ENCODE measurements around the gene ECSIT. TPM values are rescaled to one million over a fixed set of nuclear protein-coding genes. Genes with fewer than 3 reads are reported as not detected.

The ECSIT gene
- total and polyA plus RNA-seq, 2 donors (not counting 1 experiment from before 2014, with no cell fraction given): 45.6 to 63.1 TPM

- WGBS (ENCODE audit: insufficient coverage): 8% methylated on average over 41 of the region's 54 CpGs
- CTCF ChIA-PET: interaction anchor here (0.6 to 2.9 kb wide), 13 partner anchors 13 to 154 kb away, joined by 3 to 22 read pairs (median 5); partner anchors contain the start of gene ELOF1
- Histone ChIP-seq H3K36me3 (replicated peaks in 1 of 2; ENCODE audit: control extremely low read depth in 1 of 2, control insufficient read depth in 1 of 2, extremely low read depth in 1 of 2, insufficient read depth in 2 of 2, low read length in 1 of 2) (no peaks in the 10 kb centered on the region), H3K4me2 (replicated peaks; ENCODE audit: low read depth, low read length, poor library complexity, severe bottlenecking) (peak overlapping the region; percentile 80), H3K4me3 (ENCODE audit: control extremely low read depth in 1 of 5, extremely low read depth in 1 of 5, insufficient read depth in 1 of 5, low read depth in 2 of 5, low read length in 4 of 5) (peak overlapping the region in 4 of 5 experiments; percentile 17 to 59 (median 39)), H3K27ac (ENCODE audit: low read length in 2 of 2) (peak overlapping the region; percentile 66 to 70), H2AFZ (ENCODE audit: insufficient read depth, low read depth, low read length, poor library complexity, severe bottlenecking) (peak overlapping the region; percentile 84), H3K4me1 (ENCODE audit: control insufficient read depth in 2 of 2, insufficient read depth in 2 of 2, low read length in 2 of 2) (peaks cover 24 to 33% of the 10 kb centered on the region in 2 donors), H3K9ac (ENCODE audit: low read length) (peak overlapping the region; percentile 56), H3K27me3 (replicated peaks in 1 of 4; ENCODE audit: control extremely low read depth in 1 of 4, control insufficient read depth in 3 of 4, insufficient read depth in 4 of 4, low read length in 3 of 4) (peaks cover 0 to 30% (median 12%) of the 10 kb centered on the region in 4 experiments), H3K9me3 (ENCODE audit: control extremely low read depth in 1 of 3, control insufficient read depth in 2 of 3, insufficient read depth in 1 of 3, low read length in 2 of 3) (no peaks in the 10 kb centered on the region), H4K20me1 (ENCODE audit: control insufficient read depth, insufficient read depth, low read length, poor library complexity, severe bottlenecking) (no peaks in the 10 kb centered on the region), H3K79me2 (ENCODE audit: control insufficient read depth, insufficient read depth, low read length) (no peaks in the 10 kb centered on the region)
- H3K4me1 Mint-ChIP-seq: peaks cover 22% of the 10 kb centered on the region
- intact Hi-C loops (cut with micrococcal nuclease): loop anchor here (1.0 kb wide), 2 partner anchors 23 to 51 kb away; partner anchors contain the start of gene ELOF1
- H3K27ac Mint-ChIP-seq: peak overlapping the region; percentile 71
- TF ChIP-seq EZH2 (IDR thresholded peaks at IDR 0.05; ENCODE audit: borderline replicate concordance, insufficient read depth, low read depth, low read length, poor library complexity, severe bottlenecking) (no peak), CTCF (IDR thresholded peaks at IDR 0.05) (peak; percentile 91)
- no peaks in the 10 kb centered on the region for H3K9me3 Mint-ChIP-seq (ENCODE audit: insufficient read depth)
- POLR2A ChIA-PET: interaction anchor here (0.5 to 1.3 kb wide), 5 partner anchors 21 to 56 kb away, joined by 3 to 7 read pairs (median 3); partner anchors contain the start of genes ELOF1 and ZNF653
- ATAC-seq (ENCODE audit: low read depth): peak; percentile 90
- peak overlapping the region; percentile 74 for H3K4me3 Mint-ChIP-seq
- peaks cover 13% of the 10 kb centered on the region for H3K27me3 Mint-ChIP-seq
- DNase-seq: peak; percentile 91
Observed at GRCh38 chr19:11535792-11536595, 7.1 kb upstream of the ECSIT start.

Data from B cell (primary cell).